PFSK-1 (cell line): ENCODE measurements around the gene KRT6B.

Experiments used
- POLR2AphosphoS5 ChIP-seq: IDR thresholded peaks from 2 replicates; pipeline ENCODE4 v1.6.1; 2012; ENCODE audit warnings: low read depth, mild to moderate bottlenecking, control low read depth, low read length, moderate library complexity
- TAF1 ChIP-seq: IDR thresholded peaks from 2 replicates; pipeline ENCODE4 v1.6.1; 2012; ENCODE audit warnings: low read length, control low read depth, borderline replicate concordance; ENCODE audit not compliant: insufficient read depth
- TF ChIP-seq, protein P1 (sequence below), 2 experiments: IDR thresholded peaks; 2 replicates each; pipeline versions ENCODE4 v1.6.1 to v1.8.0; 2011 to 2012; ENCODE audit warnings: low read depth in 2 of 2, low read length in 2 of 2, control low read depth in 1 of 2, inconsistent platforms in 1 of 2, mild to moderate bottlenecking in 1 of 2, moderate library complexity in 1 of 2; ENCODE audit not compliant: insufficient read depth in 1 of 2

DNA sequence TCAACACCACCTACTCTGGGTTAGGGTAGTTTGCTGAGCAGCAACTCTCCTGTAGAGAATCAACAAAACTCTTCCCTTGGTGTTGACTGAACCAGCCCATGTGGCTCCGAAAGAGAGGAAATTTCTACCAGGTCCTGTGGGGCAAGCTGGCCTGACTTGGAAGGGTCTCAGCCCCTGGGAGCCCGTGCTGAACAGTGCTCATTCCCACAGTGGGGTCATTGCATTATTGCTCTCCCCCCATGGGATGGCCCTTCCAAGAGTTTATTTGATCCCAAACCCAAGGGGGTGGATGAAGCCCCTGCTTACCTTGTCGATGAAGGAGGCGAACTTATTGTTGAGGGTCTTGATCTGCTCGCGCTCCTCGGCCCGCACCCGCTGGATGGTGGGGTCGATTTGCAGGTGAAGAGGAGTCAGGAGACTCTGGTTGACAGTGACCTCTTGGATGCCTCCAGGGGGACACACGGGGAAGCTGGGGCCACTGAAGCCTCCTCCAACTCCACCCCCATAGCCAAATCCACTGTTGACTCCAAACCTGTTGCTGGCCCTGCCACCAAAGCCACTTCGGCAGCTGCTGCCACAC lies 18.4 kb downstream of the KRT6B start:
- TF ChIP-seq, protein P1, sequence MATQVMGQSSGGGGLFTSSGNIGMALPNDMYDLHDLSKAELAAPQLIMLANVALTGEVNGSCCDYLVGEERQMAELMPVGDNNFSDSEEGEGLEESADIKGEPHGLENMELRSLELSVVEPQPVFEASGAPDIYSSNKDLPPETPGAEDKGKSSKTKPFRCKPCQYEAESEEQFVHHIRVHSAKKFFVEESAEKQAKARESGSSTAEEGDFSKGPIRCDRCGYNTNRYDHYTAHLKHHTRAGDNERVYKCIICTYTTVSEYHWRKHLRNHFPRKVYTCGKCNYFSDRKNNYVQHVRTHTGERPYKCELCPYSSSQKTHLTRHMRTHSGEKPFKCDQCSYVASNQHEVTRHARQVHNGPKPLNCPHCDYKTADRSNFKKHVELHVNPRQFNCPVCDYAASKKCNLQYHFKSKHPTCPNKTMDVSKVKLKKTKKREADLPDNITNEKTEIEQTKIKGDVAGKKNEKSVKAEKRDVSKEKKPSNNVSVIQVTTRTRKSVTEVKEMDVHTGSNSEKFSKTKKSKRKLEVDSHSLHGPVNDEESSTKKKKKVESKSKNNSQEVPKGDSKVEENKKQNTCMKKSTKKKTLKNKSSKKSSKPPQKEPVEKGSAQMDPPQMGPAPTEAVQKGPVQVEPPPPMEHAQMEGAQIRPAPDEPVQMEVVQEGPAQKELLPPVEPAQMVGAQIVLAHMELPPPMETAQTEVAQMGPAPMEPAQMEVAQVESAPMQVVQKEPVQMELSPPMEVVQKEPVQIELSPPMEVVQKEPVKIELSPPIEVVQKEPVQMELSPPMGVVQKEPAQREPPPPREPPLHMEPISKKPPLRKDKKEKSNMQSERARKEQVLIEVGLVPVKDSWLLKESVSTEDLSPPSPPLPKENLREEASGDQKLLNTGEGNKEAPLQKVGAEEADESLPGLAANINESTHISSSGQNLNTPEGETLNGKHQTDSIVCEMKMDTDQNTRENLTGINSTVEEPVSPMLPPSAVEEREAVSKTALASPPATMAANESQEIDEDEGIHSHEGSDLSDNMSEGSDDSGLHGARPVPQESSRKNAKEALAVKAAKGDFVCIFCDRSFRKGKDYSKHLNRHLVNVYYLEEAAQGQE (IDR thresholded peaks at IDR 0.05; ENCODE audit: insufficient read depth in 1 of 2, low read depth in 2 of 2, low read length in 2 of 2): no peak
- no peak for TF ChIP-seq POLR2AphosphoS5
- TF ChIP-seq TAF1: no peak
